Upper lobe of left lung (tissue), 4 donors: ENCODE data around the gene OXT.
"Not testable (repeated sequence)": the region's sequence is repeated elsewhere in the genome, so short reads cannot be mapped to it uniquely, and the experiment has no call there.

ENCODE experiments used
- EP300 ChIP-seq, 4 donors: sonication (generic); formaldehyde crosslinking; IDR thresholded peaks; one replicate each; pipeline ENCODE4 v1.5.1; 2017; ENCODE audit warnings: antibody characterized with exemption in 4 of 4, control low read depth in 2 of 4
- POLR2A ChIP-seq, 4 donors: fragments of 450-650 bp; IDR thresholded peaks; one replicate each; pipeline ENCODE4 v1.5.1; 2016 to 2017; ENCODE audit warnings: antibody characterized with exemption in 4 of 4, mild to moderate bottlenecking in 2 of 4
- POLR2AphosphoS5 ChIP-seq, 2 donors: sonication (generic); formaldehyde crosslinking; IDR thresholded peaks; one replicate each; pipeline ENCODE4 v1.5.1; 2017; ENCODE audit warnings: antibody characterized with exemption in 2 of 2
- TF ChIP-seq, protein P1 (sequence below), 6 experiments: fragments of 450-650 bp in 4 of 6; fragments of 200-600 bp in 2 of 6; sonication (generic) in 2 of 6; IDR thresholded peaks; one replicate each; pipeline ENCODE4 v1.5.1; 2016 to 2019; ENCODE audit warnings: antibody characterized with exemption in 6 of 6

DNA sequence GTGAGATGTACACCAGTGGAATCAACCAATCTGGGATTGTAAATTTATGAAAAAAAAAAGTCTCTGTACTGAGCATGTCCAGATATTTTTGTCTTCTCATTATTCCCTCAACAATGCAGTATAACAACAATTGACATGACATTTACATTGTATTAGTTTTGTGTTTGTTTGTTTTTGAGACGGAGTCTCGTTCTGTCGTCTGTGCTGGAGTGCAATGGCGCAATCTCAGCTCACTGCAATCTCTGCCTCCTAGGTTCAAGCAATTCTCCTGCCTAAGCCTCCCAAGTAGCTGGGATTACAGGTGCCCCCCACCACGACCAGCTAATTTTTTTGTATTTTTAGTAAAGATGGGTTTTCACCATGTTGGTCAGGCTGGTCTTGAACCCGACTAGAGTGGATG, 3.9 kb downstream of the OXT start:
- TF ChIP-seq, protein P1, sequence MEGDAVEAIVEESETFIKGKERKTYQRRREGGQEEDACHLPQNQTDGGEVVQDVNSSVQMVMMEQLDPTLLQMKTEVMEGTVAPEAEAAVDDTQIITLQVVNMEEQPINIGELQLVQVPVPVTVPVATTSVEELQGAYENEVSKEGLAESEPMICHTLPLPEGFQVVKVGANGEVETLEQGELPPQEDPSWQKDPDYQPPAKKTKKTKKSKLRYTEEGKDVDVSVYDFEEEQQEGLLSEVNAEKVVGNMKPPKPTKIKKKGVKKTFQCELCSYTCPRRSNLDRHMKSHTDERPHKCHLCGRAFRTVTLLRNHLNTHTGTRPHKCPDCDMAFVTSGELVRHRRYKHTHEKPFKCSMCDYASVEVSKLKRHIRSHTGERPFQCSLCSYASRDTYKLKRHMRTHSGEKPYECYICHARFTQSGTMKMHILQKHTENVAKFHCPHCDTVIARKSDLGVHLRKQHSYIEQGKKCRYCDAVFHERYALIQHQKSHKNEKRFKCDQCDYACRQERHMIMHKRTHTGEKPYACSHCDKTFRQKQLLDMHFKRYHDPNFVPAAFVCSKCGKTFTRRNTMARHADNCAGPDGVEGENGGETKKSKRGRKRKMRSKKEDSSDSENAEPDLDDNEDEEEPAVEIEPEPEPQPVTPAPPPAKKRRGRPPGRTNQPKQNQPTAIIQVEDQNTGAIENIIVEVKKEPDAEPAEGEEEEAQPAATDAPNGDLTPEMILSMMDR (IDR thresholded peaks at IDR 0.05), result not testable (repeated sequence)
- TF ChIP-seq POLR2AphosphoS5, POLR2A, EP300 (IDR thresholded peaks at IDR 0.05): not testable (repeated sequence)
